Fibroblast of villous mesenchyme (primary cell): ENCODE data around the gene TANGO2. TPM values are rescaled to one million over a fixed set of nuclear protein-coding genes. Genes with fewer than 3 reads are reported as not detected.

ENCODE experiments used
- DNase-seq: peaks from one replicate; pipeline ENCODE4 v3.0.0-alpha.2; 2010; ENCODE audit warnings: low read depth
- H3K4me3 ChIP-seq: 2 replicates; pipeline ENCODE4 v1.5.1; 2011; ENCODE audit warnings: low read depth, mild to moderate bottlenecking, low read length
- CTCF ChIP-seq: IDR thresholded peaks from 2 replicates; pipeline ENCODE4 v1.5.1; 2012; ENCODE audit warnings: low read depth, mild to moderate bottlenecking, low read length; ENCODE audit not compliant: insufficient read depth
- small RNA-seq: library from RNA; depleted of rRNA; stranded (forward); fragments of <200 nt; gene quantifications from one replicate; pipeline ENCODE3, GENCODE V24; 2012
- total RNA-seq: library from RNA; depleted of rRNA; stranded (reverse); fragments of >200 nt; gene quantifications from 2 replicates; pipeline ENCODE4 v1.2.3, GENCODE V29; 2012

The TANGO2 gene
- total RNA-seq, 1 donor = 30.2 TPM

- DNase-seq = no peak
- H3K4me3 ChIP-seq = peak within 1 kb of the TSS; percentile 98
- no peak for TF ChIP-seq CTCF
These were observed 94.9 kb downstream of the TANGO2 start, which contains the start of gene RANBP1 for GRCh38 chr22:20115691-20116375. RANBP1 (plus strand) TSS chr22:20116104; CDS start chr22:20116185, 81 bp downstream.

DNA sequence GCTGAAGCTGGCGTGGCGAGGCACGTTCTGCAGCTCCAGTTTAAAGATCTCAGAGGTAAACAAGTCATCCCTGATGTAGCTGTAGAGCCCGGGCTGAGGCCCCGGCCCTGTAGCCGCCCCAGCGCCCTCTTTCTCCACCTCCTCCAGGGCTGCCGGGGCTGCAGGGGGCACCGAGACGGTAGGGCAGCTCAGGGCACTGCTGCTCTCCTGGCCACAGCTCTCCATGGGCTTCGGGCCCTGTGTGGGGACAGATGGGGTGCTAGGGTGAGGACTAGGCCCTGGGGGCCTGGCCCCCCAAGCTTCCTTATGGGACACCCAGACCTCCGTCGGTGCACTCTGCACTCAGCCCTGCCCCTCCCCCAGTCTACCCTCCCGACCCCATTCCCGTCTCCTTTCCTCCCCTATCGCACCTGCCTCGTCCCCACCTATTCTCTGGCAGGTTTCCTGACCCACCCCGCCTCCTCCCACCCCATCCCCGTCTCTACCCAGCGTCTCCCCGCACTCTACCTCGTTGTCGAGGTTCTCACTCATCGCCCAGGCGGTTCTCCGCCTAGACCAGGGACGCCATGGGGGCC, 95.6 kb downstream of the TANGO2 start:
- peak overlapping the region; percentile 98 for H3K4me3 ChIP-seq
- DNase-seq = no peak
- TF ChIP-seq CTCF = no peak

Small RNA genes within 50 kb of the gene (small RNA-seq; reads per million reads assigned to genes)
- gene MIR185 = 182 reads per million, percentile 97 among the genes with 10 or more reads in this experiment
- not detected for gene MIR6816
- gene RF00017 = not detected

Other genes with a start within 250 kb of the TANGO2 start
- 5.2 and 11.0 TPM in 2 replicates for gene GNB1L, start 166.2 kb upstream of the TANGO2 start, total RNA-seq
- gene RTL10, start 166.2 kb upstream of the TANGO2 start, total RNA-seq = 15.1 and 19.0 TPM in 2 replicates
- 173 and 236 TPM in 2 replicates for gene COMT, start 79.3 kb upstream of the TANGO2 start, total RNA-seq
- 34.8 and 39.3 TPM in 2 replicates for gene TXNRD2, start 79.3 kb upstream of the TANGO2 start, total RNA-seq
- gene ARVCF, start 4.3 kb upstream of the TANGO2 start, total RNA-seq = 6.0 and 8.4 TPM in 2 replicates
- 30.7 and 34.1 TPM in 2 replicates for gene DGCR8, start 59.1 kb downstream of the TANGO2 start, total RNA-seq
- gene RANBP1, start 95.0 kb downstream of the TANGO2 start, total RNA-seq = 200 and 206 TPM in 2 replicates
- 35.4 and 45.3 TPM in 2 replicates for gene TRMT2A, start 96.1 kb downstream of the TANGO2 start, total RNA-seq
- gene ZDHHC8, start 110.7 kb downstream of the TANGO2 start, total RNA-seq = 8.1 and 10.8 TPM in 2 replicates
- gene CCDC188, start 129.9 kb downstream of the TANGO2 start, total RNA-seq = 0.43 and 0.97 TPM in 2 replicates
- 0.97 and 1.3 TPM in 2 replicates for gene RTN4R, start 247.2 kb downstream of the TANGO2 start, total RNA-seq